ENCODE measurements around the gene TMEM43.
"Not testable (repeated sequence)": the region's sequence is repeated elsewhere in the genome, so short reads cannot be mapped to it uniquely, and the experiment has no call there.

Gene TMEM43

GRCh38 chr3:14096742-14097141 is 28.1 kb upstream of the TMEM43 start:
- no peak overlapping the region for H2BK120ac ChIP-seq (ENCODE audit: low read depth, low read length)

GRCh38 chr3:14097616-14098391 is 27.0 kb upstream of the TMEM43 start:
- H2BK12ac ChIP-seq (ENCODE audit: low read length in 2 of 2): no peak overlapping the region
- no peaks in the 10 kb centered on the region for H3K4me1 ChIP-seq (ENCODE audit: control insufficient read depth, insufficient read depth, low read depth, low read length)
- no peak overlapping the region for H3K27ac ChIP-seq (ENCODE audit: low read length, poor library complexity, severe bottlenecking)
- H3K79me1 ChIP-seq (replicated peaks; ENCODE audit: low read length, poor library complexity, severe bottlenecking): no peaks in the 10 kb centered on the region
- H2BK15ac ChIP-seq (ENCODE audit: low read depth, poor library complexity, severe bottlenecking): no peak overlapping the region
- H3K18ac ChIP-seq (ENCODE audit: low read depth in 1 of 2, low read length in 2 of 2): no peak overlapping the region
- no peak overlapping the region for H3K4me2 ChIP-seq (ENCODE audit: low read length, poor library complexity, severe bottlenecking)
- H3K23ac ChIP-seq (ENCODE audit: low read length in 2 of 2): no peak overlapping the region
- no peak overlapping the region for H3K14ac ChIP-seq (ENCODE audit: low read length in 2 of 2)
- no peak overlapping the region for H3K9ac ChIP-seq (ENCODE audit: low read length)
- H4K8ac ChIP-seq (ENCODE audit: low read length): no peak overlapping the region
- H3K27me3 ChIP-seq (ENCODE audit: control insufficient read depth in 1 of 2, insufficient read depth in 1 of 2, low read length in 2 of 2): no peaks in the 10 kb centered on the region
- H3K4ac ChIP-seq (ENCODE audit: low read depth in 1 of 2, low read length in 2 of 2): no peak overlapping the region
- no peak overlapping the region for H4K91ac ChIP-seq (ENCODE audit: low read length)
- no peak overlapping the region for H3K4me3 ChIP-seq (ENCODE audit: insufficient read depth in 1 of 2, low read depth in 1 of 2, low read length in 2 of 2)
- H2BK5ac ChIP-seq (ENCODE audit: low read depth, low read length, poor library complexity, severe bottlenecking): no peak overlapping the region
- no peak overlapping the region for H2AK5ac ChIP-seq (ENCODE audit: low read length, severe bottlenecking)
- no peak overlapping the region for H2AFZ ChIP-seq (ENCODE audit: low read depth, low read length)
- 64% methylated on average over 3 of the region's 5 CpGs for WGBS
- no peak overlapping the region for H2BK120ac ChIP-seq (ENCODE audit: low read depth, low read length)
- H3K36me3 ChIP-seq (ENCODE audit: control insufficient read depth in 1 of 2, insufficient read depth in 2 of 2, low read depth in 1 of 2, low read length in 2 of 2): no peaks in the 10 kb centered on the region
- peaks cover 7% of the 10 kb centered on the region for H3K9me3 ChIP-seq (ENCODE audit: control insufficient read depth, low read length)
- DNase-seq: no peak

More at GRCh38 chr3:14096742-14097141, 28.1 kb upstream of the TMEM43 start:
- H2AK5ac ChIP-seq (ENCODE audit: low read length, severe bottlenecking): no peak overlapping the region
- no peak overlapping the region for H3K18ac ChIP-seq (ENCODE audit: low read depth in 1 of 2, low read length in 2 of 2)
- H4K8ac ChIP-seq (ENCODE audit: low read length): no peak overlapping the region
- H4K91ac ChIP-seq (ENCODE audit: low read length): no peak overlapping the region
- H3K79me1 ChIP-seq (replicated peaks; ENCODE audit: low read length, poor library complexity, severe bottlenecking): no peaks in the 10 kb centered on the region
- H3K4me2 ChIP-seq (ENCODE audit: low read length, poor library complexity, severe bottlenecking): no peak overlapping the region
- H3K36me3 ChIP-seq (ENCODE audit: control insufficient read depth in 1 of 2, insufficient read depth in 2 of 2, low read depth in 1 of 2, low read length in 2 of 2): no peaks in the 10 kb centered on the region
- no peak overlapping the region for H2BK12ac ChIP-seq (ENCODE audit: low read length in 2 of 2)
- H3K27ac ChIP-seq (ENCODE audit: low read length, poor library complexity, severe bottlenecking): no peak overlapping the region
- H3K4ac ChIP-seq (ENCODE audit: low read depth in 1 of 2, low read length in 2 of 2): no peak overlapping the region
- 60% methylated on average over 1 of the region's 3 CpGs for WGBS
- no peak overlapping the region for H3K14ac ChIP-seq (ENCODE audit: low read length in 2 of 2)
- no peak overlapping the region for H3K4me3 ChIP-seq (ENCODE audit: insufficient read depth in 1 of 2, low read depth in 1 of 2, low read length in 2 of 2)
- no peak overlapping the region for H3K9ac ChIP-seq (ENCODE audit: low read length)
- H2BK15ac ChIP-seq (ENCODE audit: low read depth, poor library complexity, severe bottlenecking): no peak overlapping the region
- no peak for DNase-seq
- H2BK5ac ChIP-seq (ENCODE audit: low read depth, low read length, poor library complexity, severe bottlenecking): no peak overlapping the region
- H3K23ac ChIP-seq (ENCODE audit: low read length in 2 of 2): no peak overlapping the region
- no peaks in the 10 kb centered on the region for H3K27me3 ChIP-seq (ENCODE audit: control insufficient read depth in 1 of 2, insufficient read depth in 1 of 2, low read length in 2 of 2)
- H2AFZ ChIP-seq (ENCODE audit: low read depth, low read length): no peak overlapping the region
- H3K4me1 ChIP-seq (ENCODE audit: control insufficient read depth, insufficient read depth, low read depth, low read length): no peaks in the 10 kb centered on the region
- peaks cover 7% of the 10 kb centered on the region for H3K9me3 ChIP-seq (ENCODE audit: control insufficient read depth, low read length)

GRCh38 chr3:14109821-14110220 is 15.0 kb upstream of the TMEM43 start:
- not testable (repeated sequence) for DNase-seq; H3K23ac ChIP-seq (ENCODE audit: low read length in 2 of 2); H3K4me2 ChIP-seq (ENCODE audit: low read length, poor library complexity, severe bottlenecking); H3K27me3 ChIP-seq (ENCODE audit: control insufficient read depth in 1 of 2, insufficient read depth in 1 of 2, low read length in 2 of 2); H2BK12ac ChIP-seq (ENCODE audit: low read length in 2 of 2); H4K91ac ChIP-seq (ENCODE audit: low read length); H3K18ac ChIP-seq (ENCODE audit: low read depth in 1 of 2, low read length in 2 of 2); H3K9ac ChIP-seq (ENCODE audit: low read length); H2BK5ac ChIP-seq (ENCODE audit: low read depth, low read length, poor library complexity, severe bottlenecking); H3K4me3 ChIP-seq (ENCODE audit: insufficient read depth in 1 of 2, low read depth in 1 of 2, low read length in 2 of 2); H3K4me1 ChIP-seq (ENCODE audit: control insufficient read depth, insufficient read depth, low read depth, low read length); H4K8ac ChIP-seq (ENCODE audit: low read length); H3K14ac ChIP-seq (ENCODE audit: low read length in 2 of 2); H2AK5ac ChIP-seq (ENCODE audit: low read length, severe bottlenecking); H3K4ac ChIP-seq (ENCODE audit: low read depth in 1 of 2, low read length in 2 of 2); H2BK120ac ChIP-seq (ENCODE audit: low read depth, low read length); H3K27ac ChIP-seq (ENCODE audit: low read length, poor library complexity, severe bottlenecking); H2AFZ ChIP-seq (ENCODE audit: low read depth, low read length); H2BK15ac ChIP-seq (ENCODE audit: low read depth, poor library complexity, severe bottlenecking); H3K79me1 ChIP-seq (replicated peaks; ENCODE audit: low read length, poor library complexity, severe bottlenecking); H3K9me3 ChIP-seq (ENCODE audit: control insufficient read depth, low read length)
- H3K36me3 ChIP-seq (ENCODE audit: control insufficient read depth in 1 of 2, insufficient read depth in 2 of 2, low read depth in 1 of 2, low read length in 2 of 2): peaks cover 13 to 39% of the 10 kb centered on the region in 2 experiments
- 95% methylated on average over 3 of the region's 5 CpGs for WGBS

GRCh38 chr3:14110699-14111098 is 14.2 kb upstream of the TMEM43 start:
- Histone ChIP-seq H3K14ac (ENCODE audit: low read length in 2 of 2) (no peak overlapping the region), H2BK15ac (ENCODE audit: low read depth, poor library complexity, severe bottlenecking) (no peak overlapping the region), H3K9ac (ENCODE audit: low read length) (no peak overlapping the region), H4K8ac (ENCODE audit: low read length) (no peak overlapping the region), H4K91ac (ENCODE audit: low read length) (no peak overlapping the region), H2AK5ac (ENCODE audit: low read length, severe bottlenecking) (no peak overlapping the region), H3K4me2 (ENCODE audit: low read length, poor library complexity, severe bottlenecking) (no peak overlapping the region), H3K4ac (ENCODE audit: low read depth in 1 of 2, low read length in 2 of 2) (no peak overlapping the region), H3K4me1 (ENCODE audit: control insufficient read depth, insufficient read depth, low read depth, low read length) (no peaks in the 10 kb centered on the region), H3K79me1 (replicated peaks; ENCODE audit: low read length, poor library complexity, severe bottlenecking) (no peaks in the 10 kb centered on the region), H2BK12ac (ENCODE audit: low read length in 2 of 2) (no peak overlapping the region), H3K27me3 (ENCODE audit: control insufficient read depth in 1 of 2, insufficient read depth in 1 of 2, low read length in 2 of 2) (no peaks in the 10 kb centered on the region), H3K23ac (ENCODE audit: low read length in 2 of 2) (no peak overlapping the region), H3K9me3 (ENCODE audit: control insufficient read depth, low read length) (no peaks in the 10 kb centered on the region), H3K18ac (ENCODE audit: low read depth in 1 of 2, low read length in 2 of 2) (no peak overlapping the region), H3K27ac (ENCODE audit: low read length, poor library complexity, severe bottlenecking) (no peak overlapping the region), H2BK120ac (ENCODE audit: low read depth, low read length) (no peak overlapping the region), H3K36me3 (ENCODE audit: control insufficient read depth in 1 of 2, insufficient read depth in 2 of 2, low read depth in 1 of 2, low read length in 2 of 2) (peaks cover 14 to 48% of the 10 kb centered on the region in 2 experiments), H2AFZ (ENCODE audit: low read depth, low read length) (no peak overlapping the region), H2BK5ac (ENCODE audit: low read depth, low read length, poor library complexity, severe bottlenecking) (no peak overlapping the region), H3K4me3 (ENCODE audit: insufficient read depth in 1 of 2, low read depth in 1 of 2, low read length in 2 of 2) (no peak overlapping the region)
- 95% methylated on average over 4 of the region's 4 CpGs for WGBS
- no peak for DNase-seq
